Measurements from ENCODE around the gene SH3PXD2A. TPM values are rescaled to one million over a fixed set of nuclear protein-coding genes. Genes with fewer than 3 reads are reported as not detected.

The SH3PXD2A gene
- total and polyA plus RNA-seq, 9 of the 15 experiments (the other 6 are each of a cell fraction or from before 2014, with no cell fraction given) = 0.41 to 9.3 (median 2.5) TPM

DNA sequence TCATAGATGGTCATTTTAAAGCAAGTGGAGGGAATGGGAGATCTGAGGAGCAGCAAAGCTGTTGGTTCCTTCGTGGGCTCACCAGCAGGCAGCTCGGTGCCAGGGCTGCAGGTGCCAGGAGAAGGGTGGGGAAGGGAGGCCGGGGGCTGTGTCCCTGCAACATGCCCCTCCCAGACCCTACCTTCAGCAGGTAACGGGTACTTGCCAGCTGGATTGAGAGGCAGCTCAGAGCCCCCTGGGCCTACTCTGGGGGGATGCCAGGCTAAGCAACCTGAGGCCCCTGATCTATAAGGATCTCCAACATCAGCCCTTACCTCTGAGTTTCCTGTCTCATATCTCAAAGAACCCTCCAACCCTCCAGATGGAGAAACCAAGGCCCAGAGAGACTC lies 188.6 kb downstream of the SH3PXD2A start:
- POLR2A ChIA-PET = interaction anchor here (1.2 kb wide), 1 partner anchor 9 kb away, joined by 5 read pairs; no protein-coding TSS in a partner anchor
- H3K4me1 ChIP-seq (replicated peaks in 1 of 2; ENCODE audit: control insufficient read depth in 2 of 2, insufficient read depth in 2 of 2, low read length in 2 of 2) = peaks cover 14 to 36% of the 10 kb centered on the region in 2 experiments
- no peak for FAIRE-seq
- peak overlapping the region; percentile 64 to 93; a peak in 3 of 4 replicates for H3K9ac ChIP-seq (ENCODE audit: insufficient read depth in 1 of 2, low read depth in 2 of 2, low read length in 2 of 2)
- no peaks in the 10 kb centered on the region for H3K9me3 ChIP-seq (replicated peaks; ENCODE audit: control insufficient read depth, insufficient read depth, low read depth, low read length)
- TF ChIP-seq XRCC3 (IDR thresholded peaks at IDR 0.05) (no peak), SRF (CRISPR knock-in tag; IDR thresholded peaks at IDR 0.05) (no peak), EWSR1 (IDR thresholded peaks at IDR 0.05; ENCODE audit: borderline replicate concordance, low read depth, partially characterized antibody) (no peak)
- TF ChIP-seq, protein P1, sequence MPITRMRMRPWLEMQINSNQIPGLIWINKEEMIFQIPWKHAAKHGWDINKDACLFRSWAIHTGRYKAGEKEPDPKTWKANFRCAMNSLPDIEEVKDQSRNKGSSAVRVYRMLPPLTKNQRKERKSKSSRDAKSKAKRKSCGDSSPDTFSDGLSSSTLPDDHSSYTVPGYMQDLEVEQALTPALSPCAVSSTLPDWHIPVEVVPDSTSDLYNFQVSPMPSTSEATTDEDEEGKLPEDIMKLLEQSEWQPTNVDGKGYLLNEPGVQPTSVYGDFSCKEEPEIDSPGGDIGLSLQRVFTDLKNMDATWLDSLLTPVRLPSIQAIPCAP (CRISPR knock-in tag; IDR thresholded peaks at IDR 0.05; ENCODE audit: borderline replicate concordance) = no peak
- H3K4me3 ChIP-seq = no peak overlapping the region
- WGBS (ENCODE audit: insufficient coverage, low coverage, missing lambda C conversion rate) = 90% methylated on average over 2 of the region's 4 CpGs
- no peak for ATAC-seq
- H3K9me1 ChIP-seq (ENCODE audit: control insufficient read depth, insufficient read depth, low read length) = no peaks in the 10 kb centered on the region
- intact Hi-C loops (cut with micrococcal nuclease) = loop anchor here (5.0 kb wide), 1 partner anchor 49 kb away; no protein-coding TSS in a partner anchor
- H3K27me3 ChIP-seq (ENCODE audit: control insufficient read depth in 2 of 2, insufficient read depth in 2 of 2, low read length in 2 of 2) = no peaks in the 10 kb centered on the region
- peaks cover 36% of the 10 kb centered on the region for H3K79me2 ChIP-seq (ENCODE audit: control insufficient read depth, insufficient read depth, low read length)
- CTCF ChIA-PET (ENCODE audit: low intra/inter-chr PET ratio) = interaction anchor here (0.6 kb wide), 1 partner anchor 66 kb away, joined by 4 read pairs; no protein-coding TSS in a partner anchor
- BruUV-seq (replicated peaks) = no TSS peak
- no peak overlapping the region for H2AFZ ChIP-seq (ENCODE audit: low read depth, low read length)
- peak overlapping the region; percentile 97 for H3K4me2 ChIP-seq (ENCODE audit: insufficient read depth, low read length)
- H3K36me3 ChIP-seq (ENCODE audit: control insufficient read depth, insufficient read depth, low read length) = peaks cover 10% of the 10 kb centered on the region; the same call in 1 of the 3 replicates
- in situ Hi-C loops (cut with MboI) = no loop called here
- peak overlapping the region; percentile 38; the same call in 1 of the 3 replicates for H3K27ac ChIP-seq (ENCODE audit: extremely low read depth, low read depth, low read length)
- no peak for DNase-seq (ENCODE audit: extremely low read depth in 1 of 4, low spot score in 3 of 4)
- no peaks in the 10 kb centered on the region for H4K20me1 ChIP-seq (replicated peaks; ENCODE audit: control insufficient read depth, insufficient read depth, low read length)

Measured in K562 (cell line).